DND-41 (cell line): ENCODE results near the gene SPINT2.

ENCODE experiments used
- ATAC-seq: fragments of 200-7000 bp; cut with Tn5 transposase; 3 replicates; pipeline ENCODE4 v1.9.1; 2021; ENCODE audit warnings: low read depth; ENCODE audit not compliant: insufficient read depth
- DNase-seq: peaks from one replicate; pipeline ENCODE4 v3.0.0-alpha.2; 2020
- H2AFZ ChIP-seq: 2 replicates; pipeline ENCODE4 v1.6.0; 2012; ENCODE audit warnings: low read depth, low read length
- H3K27ac ChIP-seq: 2 replicates; pipeline ENCODE4 v1.5.1; 2012; ENCODE audit warnings: low read length, inconsistent platforms
- H3K27me3 ChIP-seq: fragments of 200-600 bp; sonication (generic); 2 replicates; pipeline ENCODE4 v1.6.0; 2012; ENCODE audit warnings: low read length, mild to moderate bottlenecking, inconsistent platforms; ENCODE audit not compliant: insufficient read depth, poor library complexity
- H3K36me3 ChIP-seq: 2 replicates; pipeline ENCODE4 v1.5.1; 2012; ENCODE audit warnings: low read length, inconsistent platforms; ENCODE audit not compliant: insufficient read depth
- H3K4me1 ChIP-seq: 2 replicates; pipeline ENCODE4 v1.5.1; 2012; ENCODE audit warnings: mild to moderate bottlenecking, low read length; ENCODE audit not compliant: insufficient read depth
- H3K4me2 ChIP-seq: 2 replicates; pipeline ENCODE4 v1.6.0; 2012; ENCODE audit warnings: mild to moderate bottlenecking, moderate library complexity, low read length, inconsistent platforms; ENCODE audit not compliant: insufficient read depth
- H3K4me3 ChIP-seq, 2 experiments: fragments of 200-600 bp in 1 of 2; shearing (Covaris generic) in 1 of 2; 2 replicates each; pipeline ENCODE4 v1.5.1; 2012 to 2016; ENCODE audit warnings: inconsistent platforms in 2 of 2, low read length in 2 of 2, mild to moderate bottlenecking in 2 of 2, low read depth in 1 of 2, moderate library complexity in 1 of 2
- H3K79me2 ChIP-seq: 2 replicates; pipeline ENCODE4 v1.6.0; 2012; ENCODE audit warnings: low read length, inconsistent platforms; ENCODE audit not compliant: insufficient read depth
- H3K9ac ChIP-seq: 2 replicates; pipeline ENCODE4 v1.6.0; 2012; ENCODE audit warnings: low read depth, mild to moderate bottlenecking, inconsistent platforms, low read length, moderate library complexity
- H3K9me3 ChIP-seq: 2 replicates; pipeline ENCODE4 v1.5.1; 2012; ENCODE audit warnings: low read length, moderate library complexity, mild to moderate bottlenecking, inconsistent platforms; ENCODE audit not compliant: insufficient read depth, severe bottlenecking
- H4K20me1 ChIP-seq: 2 replicates; pipeline ENCODE4 v1.6.0; 2012; ENCODE audit warnings: low read length; ENCODE audit not compliant: insufficient read depth
- CTCF ChIP-seq: IDR thresholded peaks from 2 replicates; pipeline ENCODE4 v1.5.1; 2012; ENCODE audit warnings: borderline replicate concordance, low read length, moderate library complexity, mild to moderate bottlenecking; ENCODE audit not compliant: poor library complexity, severe bottlenecking; ENCODE audit errors: extremely low read depth
- EZH2 ChIP-seq: IDR thresholded peaks from 3 replicates; pipeline ENCODE4 v1.6.1; 2012; ENCODE audit warnings: borderline replicate concordance, low read depth, mild to moderate bottlenecking, moderate library complexity, low read length, inconsistent platforms; ENCODE audit not compliant: severe bottlenecking

Gene SPINT2

GRCh38 chr19:38247734-38248268 is 16.6 kb upstream of the SPINT2 start:
- Histone ChIP-seq H3K4me1 (peaks cover 7% of the 10 kb centered on the region), H3K36me3 (no peaks in the 10 kb centered on the region), H3K9me3 (no peaks in the 10 kb centered on the region), H3K4me2 (no peak overlapping the region), H3K79me2 (no peaks in the 10 kb centered on the region), H3K4me3 (no peak overlapping the region), H2AFZ (no peak overlapping the region), H3K9ac (no peak overlapping the region), H4K20me1 (no peaks in the 10 kb centered on the region), H3K27ac (no peak overlapping the region), H3K27me3 (no peaks in the 10 kb centered on the region)
- TF ChIP-seq CTCF (no peak), EZH2 (no peak)
- no peak for ATAC-seq
- DNase-seq = no peak

- H3K4me3 ChIP-seq = no peak overlapping the region
- H2AFZ ChIP-seq = no peak overlapping the region
- H3K27ac ChIP-seq = no peak overlapping the region
- ATAC-seq (no peak), DNase-seq (no peak)
- H3K79me2 ChIP-seq = no peaks in the 10 kb centered on the region
- no peak overlapping the region for H3K9ac ChIP-seq
- H3K4me1 ChIP-seq = peaks cover 7% of the 10 kb centered on the region
- H3K27me3 ChIP-seq = no peaks in the 10 kb centered on the region
- TF ChIP-seq CTCF (no peak), EZH2 (no peak)
- no peaks in the 10 kb centered on the region for H3K36me3 ChIP-seq
- H3K9me3 ChIP-seq = no peaks in the 10 kb centered on the region
- no peak overlapping the region for H3K4me2 ChIP-seq
- no peaks in the 10 kb centered on the region for H4K20me1 ChIP-seq
Observed at GRCh38 chr19:38248421-38248820, 16.0 kb upstream of the SPINT2 start.

- Histone ChIP-seq H4K20me1 (no peaks in the 10 kb centered on the region), H3K27me3 (no peaks in the 10 kb centered on the region), H3K27ac (no peak overlapping the region), H3K9ac (no peak overlapping the region), H3K4me2 (no peak overlapping the region), H3K4me3 (no peak overlapping the region), H3K4me1 (no peaks in the 10 kb centered on the region), H2AFZ (no peak overlapping the region), H3K9me3 (no peaks in the 10 kb centered on the region), H3K36me3 (no peaks in the 10 kb centered on the region), H3K79me2 (no peaks in the 10 kb centered on the region)
- ATAC-seq = no peak
- TF ChIP-seq CTCF (no peak), EZH2 (no peak)
- DNase-seq = no peak
Observed at GRCh38 chr19:38250428-38250820, 13.9 kb upstream of the SPINT2 start.
